HCT116 (cell line): ENCODE measurements around the gene IL17REL. TPM values are rescaled to one million over a fixed set of nuclear protein-coding genes. Genes with fewer than 3 reads are reported as not detected.

ENCODE experiments used
- ATAC-seq: fragments of 200-7000 bp; cut with Tn5 transposase; 2 replicates; pipeline ENCODE4 v1.9.1; 2020; ENCODE audit warnings: mild to moderate bottlenecking, moderate library complexity
- BruUV-seq: library from RNA; stranded (reverse); fragments of 400-500 nt; replicated peaks from 2 replicates; lab custom pipeline; 2021; lab: Mats Ljungman, UMichigan
- CTCF ChIA-PET: fragments of 300-600 bp; sonication (Branson Sonifier 250); formaldehyde crosslinking; loops from one replicate; lab custom pipeline; 2021; ENCODE audit warnings: antibody characterized with exemption; lab: Charles Lee
- POLR2A ChIA-PET: fragments of 300-600, 350-600 bp; sonication (Branson Sonifier 250); formaldehyde crosslinking; loops from one replicate; lab custom pipeline; 2021; ENCODE audit warnings: antibody characterized with exemption; lab: Charles Lee
- RAD21 ChIA-PET, 2 experiments: fragments of 300-600 bp; sonication (Branson Sonifier 250); formaldehyde crosslinking; loops; one replicate each; lab custom pipeline; 2023; ENCODE audit warnings: low total read pairs in 2 of 2; ENCODE audit not compliant: uncharacterized antibody in 2 of 2, unreplicated experiment in 2 of 2, low non-redundant PET in 1 of 2; lab: Charles Lee
- DNase-seq: peaks from one replicate; pipeline ENCODE4 v3.0.0-alpha.2; 2010; ENCODE audit warnings: low read depth, low spot score
- H2AFZ ChIP-seq: fragments of 200-600 bp; shearing (Covaris generic), sonication (generic); 2 replicates; pipeline ENCODE4 v1.6.1; 2017; ENCODE audit warnings: low read depth, mixed run types, mixed read lengths, antibody characterized with exemption, low read length; ENCODE audit not compliant: poor library complexity, severe bottlenecking
- H3K27ac ChIP-seq: 2 replicates; pipeline ENCODE4 v1.5.1; 2012; ENCODE audit warnings: low read depth, low read length
- H3K27me3 ChIP-seq: fragments of 200-600 bp; sonication (generic); 2 replicates; pipeline ENCODE4 v1.6.1; 2016; ENCODE audit warnings: mixed run types, low read length, mixed read lengths; ENCODE audit not compliant: insufficient read depth
- H3K36me3 ChIP-seq, 2 experiments: fragments of 200-500 bp in 1 of 2; fragments of 200-600 bp in 1 of 2; sonication (Bioruptor generic) in 1 of 2; sonication (generic) in 1 of 2; 2 replicates each; pipeline versions ENCODE4 v1.5.1 to v1.6.1; 2014 to 2016; ENCODE audit warnings: low read length in 2 of 2, inconsistent platforms in 1 of 2, mixed read lengths in 1 of 2, mixed run types in 1 of 2; ENCODE audit not compliant: insufficient read depth in 2 of 2, control insufficient read depth in 1 of 2
- H3K4me1 ChIP-seq, 2 experiments: fragments of 200-600 bp in 1 of 2; sonication (generic) in 1 of 2; 2 replicates each; pipeline versions ENCODE4 v1.5.1 to v1.6.1; 2012 to 2017; ENCODE audit warnings: low read length in 2 of 2, inconsistent platforms in 1 of 2, mild to moderate bottlenecking in 1 of 2, mixed read lengths in 1 of 2, mixed run types in 1 of 2, moderate library complexity in 1 of 2; ENCODE audit not compliant: insufficient read depth in 2 of 2, control insufficient read depth in 1 of 2
- H3K4me2 ChIP-seq: fragments of 200-600 bp; sonication (generic); 2 replicates; pipeline ENCODE4 v1.6.1; 2017; ENCODE audit warnings: mixed run types, low read length, mixed read lengths
- H3K4me3 ChIP-seq, 2 experiments: fragments of 200-600 bp in 1 of 2; sonication (generic) in 1 of 2; replicated peaks in 1 of 2; 2 replicates each; pipeline ENCODE4 v1.5.1; 2011 to 2016; ENCODE audit warnings: low read length in 2 of 2, control low read depth in 1 of 2, low read depth in 1 of 2, mild to moderate bottlenecking in 1 of 2, mixed read lengths in 1 of 2, mixed run types in 1 of 2
- H3K79me2 ChIP-seq: fragments of 200-600 bp; sonication (generic); 2 replicates; pipeline ENCODE4 v1.6.1; 2017; ENCODE audit warnings: mild to moderate bottlenecking, mixed run types, low read length, moderate library complexity, mixed read lengths; ENCODE audit not compliant: insufficient read depth
- H3K9ac ChIP-seq: fragments of 200-600 bp; sonication (generic); 2 replicates; pipeline ENCODE4 v1.6.1; 2016; ENCODE audit warnings: low read length, mixed read lengths
- H3K9me2 ChIP-seq: fragments of 200-600 bp; sonication (generic), shearing (Covaris generic); 2 replicates; pipeline ENCODE4 v1.6.1; 2017; ENCODE audit warnings: mixed run types, mild to moderate bottlenecking, moderate library complexity; ENCODE audit not compliant: insufficient read depth
- H3K9me3 ChIP-seq, 2 experiments: fragments of 200-500 bp in 1 of 2; fragments of 200-600 bp in 1 of 2; sonication (Bioruptor generic) in 1 of 2; sonication (generic) in 1 of 2; 2 replicates each; pipeline ENCODE4 v1.6.1; 2014 to 2017; ENCODE audit warnings: low read length in 2 of 2, mixed read lengths in 2 of 2, inconsistent platforms in 1 of 2, low read depth in 1 of 2, mild to moderate bottlenecking in 1 of 2, mixed run types in 1 of 2, moderate library complexity in 1 of 2; ENCODE audit not compliant: control insufficient read depth in 1 of 2, insufficient read depth in 1 of 2
- H4K20me1 ChIP-seq: fragments of 200-600 bp; sonication (generic), shearing (Covaris generic); 2 replicates; pipeline ENCODE4 v1.6.1; 2017; ENCODE audit warnings: mixed run types, mild to moderate bottlenecking, moderate library complexity; ENCODE audit not compliant: insufficient read depth
- CBX3 ChIP-seq: IDR thresholded peaks from 2 replicates; pipeline ENCODE4 v1.6.1; 2012; ENCODE audit warnings: low read depth
- ELF1 ChIP-seq: IDR thresholded peaks from 2 replicates; pipeline ENCODE4 v1.6.1; 2012; ENCODE audit warnings: low read depth, borderline replicate concordance
- FOSL1 ChIP-seq: IDR thresholded peaks from 2 replicates; pipeline ENCODE4 v1.6.1; 2012; ENCODE audit warnings: low read depth
- JUND ChIP-seq: IDR thresholded peaks from 2 replicates; pipeline ENCODE4 v1.6.1; 2012
- RAD21 ChIP-seq: IDR thresholded peaks from 2 replicates; pipeline ENCODE4 v1.6.1; 2012; ENCODE audit warnings: low read depth, mild to moderate bottlenecking
- SIN3A ChIP-seq: IDR thresholded peaks from 2 replicates; pipeline ENCODE4 v1.6.1; 2012; ENCODE audit warnings: low read depth
- ZFX ChIP-seq: fragments of 450-650 bp; IDR thresholded peaks from 2 replicates; pipeline ENCODE4 v1.6.1; 2017
- ZNF274 ChIP-seq: fragments of 200-500 bp; sonication (Bioruptor generic); IDR thresholded peaks from 2 replicates; pipeline ENCODE4 v1.6.1; 2014; ENCODE audit warnings: mild to moderate bottlenecking, low read depth, low read length, inconsistent platforms
- intact Hi-C: fragments of 100-400 bp; cut with micrococcal nuclease; formaldehyde crosslinking; loops from 2 replicates; pipeline ENCODE4 v1.10.0; 2022
- total RNA-seq: library from RNA; stranded (reverse); gene quantifications from one replicate; pipeline ENCODE4 v1.2.1, GENCODE V29; 2021; ENCODE audit not compliant: unreplicated experiment
- TF ChIP-seq, protein P1 (sequence below), 3 experiments: fragments of 200-600 bp in 1 of 3; sonication (generic) in 1 of 3; IDR thresholded peaks in 2 of 3; conservative IDR thresholded peaks in 1 of 3; 2 replicates each; pipeline ENCODE4 v1.5.1; 2012 to 2017; ENCODE audit warnings: low read depth in 2 of 3, low read length in 2 of 3, antibody characterized with exemption in 1 of 3, borderline replicate concordance in 1 of 3, control low read depth in 1 of 3, mild to moderate bottlenecking in 1 of 3, mixed read lengths in 1 of 3, mixed run types in 1 of 3, moderate library complexity in 1 of 3; ENCODE audit not compliant: insufficient read depth in 1 of 3
- TF ChIP-seq, protein P2 (sequence below): IDR thresholded peaks from 2 replicates; pipeline ENCODE4 v1.6.1; 2012

The IL17REL gene
- total RNA-seq, 1 experiment from 2014 or later, result not detected

- POLR2A ChIA-PET, result no interaction called here
- H3K27ac ChIP-seq, result no peak overlapping the region
- H3K4me2 ChIP-seq, result no peak overlapping the region
- RAD21 ChIA-PET, result no interaction called here
- no peaks in the 10 kb centered on the region for H3K27me3 ChIP-seq
- no peak for ATAC-seq
- no peak overlapping the region for H3K4me3 ChIP-seq
- intact Hi-C loops, result no loop called here
- no peak for TF ChIP-seq SIN3A
- no peak for TF ChIP-seq CBX3
- TF ChIP-seq, protein P1, sequence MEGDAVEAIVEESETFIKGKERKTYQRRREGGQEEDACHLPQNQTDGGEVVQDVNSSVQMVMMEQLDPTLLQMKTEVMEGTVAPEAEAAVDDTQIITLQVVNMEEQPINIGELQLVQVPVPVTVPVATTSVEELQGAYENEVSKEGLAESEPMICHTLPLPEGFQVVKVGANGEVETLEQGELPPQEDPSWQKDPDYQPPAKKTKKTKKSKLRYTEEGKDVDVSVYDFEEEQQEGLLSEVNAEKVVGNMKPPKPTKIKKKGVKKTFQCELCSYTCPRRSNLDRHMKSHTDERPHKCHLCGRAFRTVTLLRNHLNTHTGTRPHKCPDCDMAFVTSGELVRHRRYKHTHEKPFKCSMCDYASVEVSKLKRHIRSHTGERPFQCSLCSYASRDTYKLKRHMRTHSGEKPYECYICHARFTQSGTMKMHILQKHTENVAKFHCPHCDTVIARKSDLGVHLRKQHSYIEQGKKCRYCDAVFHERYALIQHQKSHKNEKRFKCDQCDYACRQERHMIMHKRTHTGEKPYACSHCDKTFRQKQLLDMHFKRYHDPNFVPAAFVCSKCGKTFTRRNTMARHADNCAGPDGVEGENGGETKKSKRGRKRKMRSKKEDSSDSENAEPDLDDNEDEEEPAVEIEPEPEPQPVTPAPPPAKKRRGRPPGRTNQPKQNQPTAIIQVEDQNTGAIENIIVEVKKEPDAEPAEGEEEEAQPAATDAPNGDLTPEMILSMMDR (IDR thresholded peaks at IDR 0.05 in 2 of 3, conservative IDR thresholded peaks at IDR 0.05 in 1 of 3; ENCODE audit: borderline replicate concordance in 1 of 3, insufficient read depth in 1 of 3, low read depth in 2 of 3, low read length in 2 of 3), result no peak
- TF ChIP-seq RAD21, result no peak
- no peak for TF ChIP-seq FOSL1
- no peak for TF ChIP-seq ELF1
- TF ChIP-seq ZNF274, result no peak
- TF ChIP-seq ZFX, result no peak
- TF ChIP-seq JUND, result no peak
- TF ChIP-seq, protein P2, sequence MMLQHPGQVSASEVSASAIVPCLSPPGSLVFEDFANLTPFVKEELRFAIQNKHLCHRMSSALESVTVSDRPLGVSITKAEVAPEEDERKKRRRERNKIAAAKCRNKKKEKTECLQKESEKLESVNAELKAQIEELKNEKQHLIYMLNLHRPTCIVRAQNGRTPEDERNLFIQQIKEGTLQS, result no peak
- TF ChIP-seq, all 23 proteins: peak for 0
- BruUV-seq, result no TSS peak
- H4K20me1 ChIP-seq, result no peaks in the 10 kb centered on the region
- H3K36me3 ChIP-seq, result no peaks in the 10 kb centered on the region
- no peak overlapping the region for H3K9ac ChIP-seq
- H3K9me3 ChIP-seq, result no peaks in the 10 kb centered on the region
- no peaks in the 10 kb centered on the region for H3K9me2 ChIP-seq
- peaks cover 4 to 13% of the 10 kb centered on the region in 2 experiments; a peak in 2 of 4 replicates for H3K4me1 ChIP-seq
- DNase-seq, result no peak
- no peaks in the 10 kb centered on the region for H3K79me2 ChIP-seq
- no peak overlapping the region for H2AFZ ChIP-seq
- CTCF ChIA-PET, result no interaction called here
Measured at GRCh38 chr22:50032941-50033601, 20.5 kb upstream of the IL17REL start.
